Bronchial epithelial cell (primary cell): Measurements from ENCODE around the gene AP5S1. TPM values are rescaled to one million over a fixed set of nuclear protein-coding genes. Genes with fewer than 3 reads are reported as not detected.
"Not testable (repeated sequence)": the region's sequence is repeated elsewhere in the genome, so short reads cannot be mapped to it uniquely, and the experiment has no call there.

ENCODE experiments used
- DNase-seq: peaks from one replicate; pipeline ENCODE4 v3.0.0-alpha.2; 2010; ENCODE audit warnings: low read depth
- FAIRE-seq: peaks from 2 replicates; lab custom pipeline; 2011; peaks lifted over from hg19 to GRCh38; lab: Jason Lieb, UNC
- H3K27me3 ChIP-seq: 2 replicates; pipeline ENCODE4 v1.5.1; 2011; ENCODE audit warnings: low read length; ENCODE audit not compliant: control insufficient read depth, insufficient read depth
- H3K36me3 ChIP-seq: 2 replicates; pipeline ENCODE4 v1.5.1; 2011; ENCODE audit warnings: low read length; ENCODE audit not compliant: control insufficient read depth, insufficient read depth
- H3K4me3 ChIP-seq: 2 replicates; pipeline ENCODE4 v1.5.1; 2011; ENCODE audit warnings: mild to moderate bottlenecking, low read depth, low read length, control low read depth
- total RNA-seq: library from RNA; depleted of rRNA; stranded (reverse); fragments of >200 nt; gene quantifications from 2 replicates; pipeline ENCODE4 v1.2.1, GENCODE V29; 2014
- TF ChIP-seq, protein P1 (sequence below): IDR thresholded peaks from 2 replicates; pipeline ENCODE4 v1.5.1; 2011; ENCODE audit warnings: mild to moderate bottlenecking, moderate library complexity, low read length, control low read depth, inconsistent platforms; ENCODE audit not compliant: insufficient read depth, severe bottlenecking

AP5S1 gene
- total RNA-seq, 1 donor from 2014 or later = 12.4 TPM

DNA sequence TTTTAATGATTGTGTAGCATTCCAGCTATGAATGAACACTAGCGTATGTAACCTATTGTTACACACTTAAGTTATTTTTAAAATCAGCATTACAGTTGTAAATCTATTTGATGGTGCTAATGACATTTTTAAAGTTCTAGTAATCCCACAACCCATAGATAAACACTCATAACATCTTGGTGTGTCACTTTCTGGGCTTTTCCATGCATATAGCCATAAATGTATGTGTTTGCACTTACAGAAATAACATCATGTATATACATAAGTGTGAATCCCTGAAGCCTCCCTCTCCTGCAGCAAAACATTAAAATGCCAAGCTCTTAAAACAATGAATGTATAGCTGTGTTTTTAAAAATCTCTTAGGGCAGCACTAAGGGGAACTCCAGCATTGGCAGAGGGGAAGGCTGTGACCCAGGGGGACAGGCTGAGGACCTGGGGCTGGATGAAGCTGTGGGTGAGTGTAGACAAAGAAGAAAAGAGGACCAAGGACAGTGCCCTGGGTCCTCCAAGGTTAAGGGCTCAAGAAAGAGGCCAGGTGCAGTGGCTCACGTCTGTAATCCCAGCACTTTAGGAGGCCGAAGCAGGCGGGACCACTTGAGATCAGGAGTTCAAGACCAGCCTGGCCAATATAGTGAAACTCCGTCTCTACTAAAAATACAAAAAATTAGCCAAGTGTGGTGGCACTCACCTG, 32.9 kb upstream of the AP5S1 start:
- H3K27me3 ChIP-seq = no peaks in the 10 kb centered on the region
- DNase-seq = no peak
- peaks cover 5% of the 10 kb centered on the region for H3K36me3 ChIP-seq
- TF ChIP-seq, protein P1, sequence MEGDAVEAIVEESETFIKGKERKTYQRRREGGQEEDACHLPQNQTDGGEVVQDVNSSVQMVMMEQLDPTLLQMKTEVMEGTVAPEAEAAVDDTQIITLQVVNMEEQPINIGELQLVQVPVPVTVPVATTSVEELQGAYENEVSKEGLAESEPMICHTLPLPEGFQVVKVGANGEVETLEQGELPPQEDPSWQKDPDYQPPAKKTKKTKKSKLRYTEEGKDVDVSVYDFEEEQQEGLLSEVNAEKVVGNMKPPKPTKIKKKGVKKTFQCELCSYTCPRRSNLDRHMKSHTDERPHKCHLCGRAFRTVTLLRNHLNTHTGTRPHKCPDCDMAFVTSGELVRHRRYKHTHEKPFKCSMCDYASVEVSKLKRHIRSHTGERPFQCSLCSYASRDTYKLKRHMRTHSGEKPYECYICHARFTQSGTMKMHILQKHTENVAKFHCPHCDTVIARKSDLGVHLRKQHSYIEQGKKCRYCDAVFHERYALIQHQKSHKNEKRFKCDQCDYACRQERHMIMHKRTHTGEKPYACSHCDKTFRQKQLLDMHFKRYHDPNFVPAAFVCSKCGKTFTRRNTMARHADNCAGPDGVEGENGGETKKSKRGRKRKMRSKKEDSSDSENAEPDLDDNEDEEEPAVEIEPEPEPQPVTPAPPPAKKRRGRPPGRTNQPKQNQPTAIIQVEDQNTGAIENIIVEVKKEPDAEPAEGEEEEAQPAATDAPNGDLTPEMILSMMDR = no peak
- no peak for FAIRE-seq
- peak overlapping the region; percentile 30 for H3K4me3 ChIP-seq

DNA sequence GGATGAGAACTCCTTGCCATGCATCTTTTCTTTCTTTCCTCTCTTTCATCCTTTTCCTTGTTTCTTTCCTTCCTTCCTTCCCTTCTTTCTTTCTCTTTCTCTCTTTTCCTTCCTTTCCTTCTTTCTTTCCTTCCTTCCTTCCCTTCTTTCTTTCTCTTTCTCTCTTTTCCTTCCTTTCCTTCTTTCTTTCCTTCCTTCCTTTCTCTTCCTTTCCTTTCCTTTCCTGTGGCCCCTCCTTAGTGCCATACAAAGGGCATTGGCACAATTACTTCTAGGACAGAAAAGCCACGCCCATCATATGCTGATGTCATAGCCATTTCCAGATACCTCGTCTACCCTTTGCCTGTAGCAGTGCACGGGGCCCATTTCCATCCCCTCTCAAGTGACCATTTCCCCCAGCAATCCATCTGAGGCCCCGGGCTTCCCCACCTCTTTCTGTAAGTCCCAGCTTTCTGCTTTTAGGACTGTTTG, 31.6 kb upstream of the AP5S1 start:
- Histone ChIP-seq H3K4me3 (no peak overlapping the region), H3K36me3 (peaks cover 5% of the 10 kb centered on the region), H3K27me3 (no peaks in the 10 kb centered on the region)
- TF ChIP-seq, protein P1 = no peak
- DNase-seq (no peak), FAIRE-seq (no peak)

DNA sequence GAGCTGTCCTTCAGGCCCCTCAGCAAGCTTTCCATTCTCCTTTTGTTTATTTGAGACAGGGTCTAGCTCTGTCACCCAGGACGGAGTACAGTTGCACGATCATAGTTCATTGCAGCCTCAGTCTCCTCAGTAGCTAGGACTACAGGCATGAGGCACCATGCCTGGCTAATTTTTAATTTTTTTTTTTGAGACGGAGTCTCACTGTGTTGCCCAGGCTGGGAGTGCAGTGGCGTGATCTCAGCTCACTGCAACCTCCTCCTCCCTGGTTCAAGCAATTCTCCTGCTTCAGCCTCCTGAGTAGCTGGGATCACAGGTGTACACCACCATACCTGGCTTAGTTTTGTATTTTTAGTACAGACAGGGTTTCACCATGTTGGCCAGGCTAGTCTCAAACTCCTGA, 31.1 kb upstream of the AP5S1 start:
- H3K27me3 ChIP-seq, H3K4me3 ChIP-seq, FAIRE-seq, H3K36me3 ChIP-seq, DNase-seq: not testable (repeated sequence)

DNA sequence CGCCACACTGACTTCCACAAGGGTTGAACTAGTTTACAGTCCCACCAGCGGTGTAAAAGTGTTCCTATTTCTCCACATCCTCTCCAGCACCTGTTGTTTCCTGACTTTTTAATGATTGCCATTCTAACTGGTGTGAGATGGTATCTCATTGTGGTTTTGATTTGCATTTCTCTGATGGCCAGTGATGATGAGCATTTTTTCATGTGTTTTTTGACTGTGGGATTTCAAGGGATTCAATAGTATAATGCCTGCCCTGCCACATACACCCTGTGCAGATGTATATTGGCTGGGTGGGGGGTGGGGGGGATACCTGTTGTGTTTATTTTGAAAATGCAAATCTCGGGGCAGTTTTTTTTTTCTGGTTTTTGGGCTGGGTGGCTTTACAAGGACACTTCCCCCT, 26.2 kb upstream of the AP5S1 start:
- not testable (repeated sequence) for H3K4me3 ChIP-seq, DNase-seq, H3K27me3 ChIP-seq, H3K36me3 ChIP-seq, FAIRE-seq

DNA sequence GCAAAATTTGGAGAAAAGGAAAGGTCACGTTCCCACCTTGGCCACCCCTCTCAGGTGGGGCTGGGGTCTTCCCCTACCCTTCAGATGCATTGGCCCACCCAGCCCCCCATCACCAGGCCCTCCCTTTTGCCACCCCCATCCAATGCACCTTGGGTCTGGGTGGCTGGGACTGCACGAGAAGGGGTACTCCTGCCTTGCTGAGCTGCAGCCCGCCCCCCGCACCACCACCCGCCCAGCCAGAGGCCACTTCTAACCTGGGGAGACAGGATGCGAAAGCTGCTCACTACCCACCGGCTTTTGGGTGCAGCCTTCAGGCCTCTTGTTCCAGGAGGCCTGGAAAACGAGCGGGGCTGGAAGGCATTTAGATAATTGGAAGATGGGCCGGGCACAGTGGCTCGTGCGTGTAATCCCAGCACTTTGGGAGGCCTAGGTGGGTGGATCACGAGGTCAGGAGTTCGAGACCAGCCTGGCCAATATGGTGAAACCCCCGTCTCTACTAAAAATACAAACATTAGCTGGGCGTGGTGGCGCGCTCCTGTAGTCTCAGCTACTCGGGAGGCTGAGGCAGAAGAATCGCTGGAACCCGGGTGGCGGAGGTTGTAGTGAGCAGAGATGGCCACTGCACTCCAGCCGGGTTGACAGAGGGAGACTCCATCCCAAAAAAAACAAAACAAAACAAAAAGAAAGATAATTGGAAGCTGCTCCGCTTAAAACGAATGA, 25.5 kb upstream of the AP5S1 start:
- TF ChIP-seq, protein P1 = no peak
- Histone ChIP-seq H3K4me3 (no peak overlapping the region), H3K27me3 (no peaks in the 10 kb centered on the region), H3K36me3 (peaks cover 4% of the 10 kb centered on the region)
- FAIRE-seq (no peak), DNase-seq (no peak)

DNA sequence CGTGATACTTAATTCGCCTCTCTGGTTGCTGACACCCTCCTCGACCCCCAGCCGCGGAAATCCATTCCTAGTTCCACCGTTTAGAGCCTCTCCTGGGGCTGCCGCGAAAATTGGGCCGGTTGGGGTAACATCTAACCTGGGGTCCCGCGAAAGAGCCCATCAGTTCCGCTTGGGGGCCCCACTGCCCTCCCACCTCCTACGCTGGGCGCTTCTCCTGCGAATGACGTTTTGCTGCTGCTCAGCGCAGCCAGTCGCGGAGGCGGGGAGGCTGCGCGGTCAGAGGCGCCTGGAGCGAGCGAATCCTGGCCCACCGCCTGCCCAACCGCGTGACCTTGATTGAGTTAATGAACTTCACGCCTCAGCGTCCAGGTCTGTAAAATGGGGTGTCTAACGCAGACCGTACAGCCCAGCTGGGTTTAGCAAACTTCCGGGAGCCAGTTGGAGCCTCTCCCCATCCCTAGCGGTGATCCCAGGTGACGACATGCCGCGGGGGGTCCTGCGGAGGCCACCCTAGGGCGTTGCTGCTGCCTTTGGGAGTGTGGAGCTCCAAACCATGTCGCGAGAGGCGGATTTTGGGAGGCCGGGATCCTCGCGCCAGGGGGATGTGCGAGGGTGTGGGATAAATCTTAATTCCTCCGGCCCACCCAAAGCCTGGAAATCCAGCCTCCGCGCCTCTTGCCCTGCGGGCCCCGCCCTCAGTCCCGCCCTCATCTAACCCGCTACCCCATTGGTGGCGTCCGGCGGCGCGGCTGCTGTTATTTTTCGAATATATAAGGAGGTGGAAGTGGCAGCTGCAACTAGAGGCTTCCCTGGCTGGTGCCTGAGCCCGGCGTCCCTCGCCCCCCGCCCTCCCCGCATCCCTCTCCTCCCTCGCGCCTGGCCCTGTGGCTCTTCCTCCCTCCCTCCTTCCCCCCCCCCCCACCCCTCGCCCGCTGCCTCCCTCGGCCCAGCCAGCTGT, 24.6 kb upstream of the AP5S1 start, which contains the start of gene CDC25B:
CDC25B (plus strand) TSS at position 800 of the 958 bp plus-strand sequence. CDS start 222 bp downstream, outside the sequence.
- H3K27me3 ChIP-seq = no peaks in the 10 kb centered on the region
- DNase-seq = peak; percentile 67
- H3K4me3 ChIP-seq = peak within 1 kb of the TSS; percentile 68
- peaks cover 9% of the 10 kb centered on the region for H3K36me3 ChIP-seq
- no peak for FAIRE-seq
- TF ChIP-seq, protein P1 = peak; percentile 41
